Measurements from ENCODE around the gene TFEB.

- no peak for TF ChIP-seq EZH2 (IDR thresholded peaks at IDR 0.05; ENCODE audit: low read depth)
- TF ChIP-seq CTCF (conservative IDR thresholded peaks at IDR 0.05) = no peak
Measured at GRCh38 chr6:41679696-41680095, 55.7 kb downstream of the TFEB start.
